Endothelial cell of umbilical vein (primary cell): ENCODE data around the gene PML. TPM values are rescaled to one million over a fixed set of nuclear protein-coding genes. Genes with fewer than 3 reads are reported as not detected.

Source experiments
- BruUV-seq: library from RNA; stranded (reverse); fragments of 400-500 nt; replicated peaks from 2 replicates; lab custom pipeline; 2021; lab: Mats Ljungman, UMichigan
- CTCF ChIA-PET: fragments of 300-600, 350-600 bp; sonication (Branson Sonifier 250); formaldehyde crosslinking; loops from one replicate; lab custom pipeline; 2021; ENCODE audit warnings: antibody characterized with exemption, inconsistent platforms; lab: Charles Lee
- POLR2A ChIA-PET: fragments of 300-600, 350-600 bp; sonication (Branson Sonifier 250); formaldehyde crosslinking; loops from one replicate; lab custom pipeline; 2021; ENCODE audit warnings: antibody characterized with exemption, inconsistent platforms; lab: Charles Lee
- DNase-seq: peaks from one replicate; pipeline ENCODE4 v3.0.0-alpha.2; 2011; ENCODE audit warnings: low read depth, low spot score
- FAIRE-seq: peaks from 2 replicates; lab custom pipeline; 2011; peaks lifted over from hg19 to GRCh38; lab: Jason Lieb, UNC
- H2AFZ ChIP-seq: 2 replicates; pipeline ENCODE4 v1.6.0; 2012; ENCODE audit warnings: low read depth, low read length, control low read depth, inconsistent platforms
- H3K27ac ChIP-seq: 2 replicates; pipeline ENCODE4 v1.5.1; 2011; ENCODE audit warnings: low read depth, mild to moderate bottlenecking, control low read depth, low read length, moderate library complexity; ENCODE audit not compliant: insufficient read depth
- H3K27me3 ChIP-seq, 2 experiments: 2 replicates each; pipeline versions ENCODE4 v1.6.0 to v1.6.1; 2011; ENCODE audit warnings: low read length in 2 of 2, mixed read lengths in 1 of 2; ENCODE audit not compliant: control insufficient read depth in 2 of 2, insufficient read depth in 2 of 2
- H3K36me3 ChIP-seq, 2 experiments: 2 replicates in 1 of 2; 3 replicates in 1 of 2; pipeline ENCODE4 v1.5.1; 2011; ENCODE audit warnings: low read length in 2 of 2, mild to moderate bottlenecking in 1 of 2, moderate library complexity in 1 of 2; ENCODE audit not compliant: control insufficient read depth in 2 of 2, insufficient read depth in 2 of 2; ENCODE audit errors: extremely low read depth in 1 of 2
- H3K4me1 ChIP-seq: 3 replicates; pipeline ENCODE4 v1.5.1; 2011; ENCODE audit warnings: mild to moderate bottlenecking, low read length; ENCODE audit not compliant: control insufficient read depth, insufficient read depth; ENCODE audit errors: extremely low read depth
- H3K4me2 ChIP-seq: 2 replicates; pipeline ENCODE4 v1.6.1; 2011; ENCODE audit warnings: low read length, control low read depth, mixed read lengths; ENCODE audit not compliant: insufficient read depth
- H3K4me3 ChIP-seq, 3 experiments: fragments of 200-600 bp in 1 of 3; sonication (generic), shearing (Covaris generic) in 1 of 3; replicated peaks in 1 of 3; 2 replicates each; pipeline ENCODE4 v1.5.1; 2011 to 2016; ENCODE audit warnings: control low read depth in 3 of 3, low read length in 3 of 3, mild to moderate bottlenecking in 2 of 3, inconsistent platforms in 1 of 3, low read depth in 1 of 3, moderate library complexity in 1 of 3; ENCODE audit not compliant: insufficient read depth in 1 of 3
- H3K79me2 ChIP-seq: 2 replicates; pipeline ENCODE4 v1.6.0; 2012; ENCODE audit warnings: low read length, inconsistent platforms; ENCODE audit not compliant: control insufficient read depth, insufficient read depth
- H3K9ac ChIP-seq: replicated peaks from 2 replicates; pipeline ENCODE3; 2011; ENCODE audit warnings: low read length, control low read depth; ENCODE audit not compliant: insufficient read depth; ENCODE audit errors: extremely low read depth
- H3K9me1 ChIP-seq: replicated peaks from 3 replicates; pipeline ENCODE4 v1.6.0; 2011; ENCODE audit warnings: mild to moderate bottlenecking, low read length; ENCODE audit not compliant: control insufficient read depth, insufficient read depth; ENCODE audit errors: extremely low read depth
- H3K9me3 ChIP-seq: replicated peaks from 2 replicates; pipeline ENCODE4 v1.5.1; 2012; ENCODE audit warnings: low read length, inconsistent platforms; ENCODE audit not compliant: control insufficient read depth, insufficient read depth
- H4K20me1 ChIP-seq: replicated peaks from 2 replicates; pipeline ENCODE3; 2011; ENCODE audit warnings: mild to moderate bottlenecking, low read length; ENCODE audit not compliant: control insufficient read depth, insufficient read depth; ENCODE audit errors: extremely low read depth
- EZH2 ChIP-seq: IDR thresholded peaks from 2 replicates; pipeline ENCODE4 v1.6.1; 2012; ENCODE audit warnings: borderline replicate concordance, low read depth, mild to moderate bottlenecking, moderate library complexity, low read length, inconsistent platforms; ENCODE audit not compliant: severe bottlenecking
- FOS ChIP-seq: IDR thresholded peaks from 2 replicates; pipeline ENCODE4 v1.6.1; 2011; ENCODE audit warnings: mild to moderate bottlenecking, low read length, moderate library complexity, borderline replicate concordance; ENCODE audit not compliant: insufficient read depth
- GATA2 ChIP-seq: IDR thresholded peaks from 2 replicates; pipeline ENCODE4 v1.7.0; 2011; ENCODE audit warnings: low read depth, mild to moderate bottlenecking, moderate library complexity, mixed read lengths, low read length; ENCODE audit not compliant: insufficient read length, insufficient read depth
- JUN ChIP-seq: IDR thresholded peaks from 2 replicates; pipeline ENCODE4 v1.6.1; 2011; ENCODE audit warnings: borderline replicate concordance, low read depth; ENCODE audit not compliant: insufficient read length, insufficient read depth
- MYC ChIP-seq: IDR thresholded peaks from one replicate; pipeline ENCODE4 v1.6.1; 2011; ENCODE audit warnings: mild to moderate bottlenecking, low read depth, low read length
- POLR2A ChIP-seq: IDR thresholded peaks from 2 replicates; pipeline ENCODE4 v1.6.1; 2012; ENCODE audit warnings: low read depth, mild to moderate bottlenecking, control low read depth, low read length
- POLR2AphosphoS5 ChIP-seq: IDR thresholded peaks from 2 replicates; pipeline ENCODE4 v1.6.1; 2012; ENCODE audit warnings: low read depth, mild to moderate bottlenecking, control low read depth, low read length, moderate library complexity; ENCODE audit not compliant: insufficient read depth
- dilution Hi-C: fragments of 300-500 bp; cut with MboI; formaldehyde crosslinking; loops from one replicate; pipeline ENCODE4 v1.15.0; 2019; ENCODE audit warnings: low sequenced_read_pairs; ENCODE audit not compliant: extremely low pct_ligation_motif_present
- intact Hi-C: fragments of 100-400 bp; cut with micrococcal nuclease; formaldehyde crosslinking; loops from one replicate; pipeline ENCODE4 v1.10.0; 2022
- polyA plus RNA-seq, 4 experiments: library from polyadenylated mRNA; depleted of rRNA in 3 of 4; stranded (reverse) in 3 of 4; unstranded in 1 of 4; fragments of >200 nt; gene quantifications; 2 replicates each; pipeline versions ENCODE4 v1.2.1 to v1.2.3, GENCODE V29; 2011 to 2012; ENCODE audit warnings: missing spikeins in 1 of 4
- total RNA-seq: library from RNA; stranded (reverse); gene quantifications from 2 replicates; pipeline ENCODE4 v1.2.3, GENCODE V29; 2021
- TF ChIP-seq, protein P1 (sequence below): IDR thresholded peaks from 2 replicates; pipeline ENCODE4 v1.6.1; 2011; ENCODE audit not compliant: insufficient read depth, insufficient read length
- TF ChIP-seq, protein P2 (sequence below), 2 donors: IDR thresholded peaks; 1 replicate in 1 of 2; 2 replicates in 1 of 2; pipeline ENCODE4 v1.5.1; 2011; ENCODE audit warnings: low read length in 2 of 2, mild to moderate bottlenecking in 2 of 2, moderate library complexity in 2 of 2, control low read depth in 1 of 2, inconsistent platforms in 1 of 2, low read depth in 1 of 2; ENCODE audit not compliant: insufficient read depth in 1 of 2; ENCODE audit errors: extremely low read depth in 1 of 2

PML gene
- total and polyA plus RNA-seq, 2 donors (not counting 3 experiments of a cell fraction or from before 2014, with no cell fraction given) = 30.4 to 79.6 TPM

DNA sequence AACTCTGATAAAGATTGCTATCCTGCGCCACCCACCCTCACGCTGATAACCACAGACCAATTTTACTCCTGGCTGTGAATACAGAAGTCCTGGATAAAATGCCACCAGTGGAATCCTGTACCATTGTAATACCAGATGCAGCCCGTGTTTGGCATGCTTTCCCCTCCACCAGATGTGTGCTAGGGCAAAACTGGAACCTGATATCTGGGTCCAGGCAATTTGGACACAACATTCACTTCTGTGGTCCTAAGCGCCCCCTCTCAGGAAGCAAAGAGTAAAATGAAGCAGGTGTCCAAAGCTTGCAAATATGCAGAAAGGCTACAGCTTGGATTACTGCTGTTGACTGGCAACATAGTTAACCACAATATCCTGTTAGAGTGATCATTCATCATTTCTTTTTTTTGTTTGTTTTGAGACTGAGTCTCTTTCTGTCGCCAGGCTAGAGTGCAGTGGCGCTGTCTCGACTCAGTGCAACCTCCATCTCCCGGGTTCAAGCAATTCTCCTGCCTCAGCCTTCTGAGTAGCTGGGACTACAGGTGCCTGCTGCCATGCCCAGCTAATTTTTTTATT, 35.4 kb upstream of the PML start:
- Histone ChIP-seq H3K4me3 (no peak overlapping the region), H3K27ac (no peak overlapping the region), H3K36me3 (no peaks in the 10 kb centered on the region), H3K9ac (no peak overlapping the region), H3K9me1 (no peaks in the 10 kb centered on the region), H3K4me2 (no peak overlapping the region), H4K20me1 (no peaks in the 10 kb centered on the region), H3K27me3 (no peaks in the 10 kb centered on the region), H3K79me2 (no peaks in the 10 kb centered on the region), H2AFZ (no peak overlapping the region), H3K9me3 (no peaks in the 10 kb centered on the region), H3K4me1 (peaks cover 18% of the 10 kb centered on the region)
- no TSS peak for BruUV-seq
- dilution Hi-C loops = no loop called here
- CTCF ChIA-PET = interaction anchor here (0.6 to 3.4 kb wide), 4 partner anchors 8 to 78 kb away, joined by 3 to 29 read pairs (median 3); no protein-coding TSS in a partner anchor
- FAIRE-seq (peak; percentile 8), DNase-seq (no peak)
- POLR2A ChIA-PET = no interaction called here
- TF ChIP-seq FOS = no peak
- TF ChIP-seq, protein P1, sequence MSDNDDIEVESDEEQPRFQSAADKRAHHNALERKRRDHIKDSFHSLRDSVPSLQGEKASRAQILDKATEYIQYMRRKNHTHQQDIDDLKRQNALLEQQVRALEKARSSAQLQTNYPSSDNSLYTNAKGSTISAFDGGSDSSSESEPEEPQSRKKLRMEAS = no peak
- TF ChIP-seq, protein P2, sequence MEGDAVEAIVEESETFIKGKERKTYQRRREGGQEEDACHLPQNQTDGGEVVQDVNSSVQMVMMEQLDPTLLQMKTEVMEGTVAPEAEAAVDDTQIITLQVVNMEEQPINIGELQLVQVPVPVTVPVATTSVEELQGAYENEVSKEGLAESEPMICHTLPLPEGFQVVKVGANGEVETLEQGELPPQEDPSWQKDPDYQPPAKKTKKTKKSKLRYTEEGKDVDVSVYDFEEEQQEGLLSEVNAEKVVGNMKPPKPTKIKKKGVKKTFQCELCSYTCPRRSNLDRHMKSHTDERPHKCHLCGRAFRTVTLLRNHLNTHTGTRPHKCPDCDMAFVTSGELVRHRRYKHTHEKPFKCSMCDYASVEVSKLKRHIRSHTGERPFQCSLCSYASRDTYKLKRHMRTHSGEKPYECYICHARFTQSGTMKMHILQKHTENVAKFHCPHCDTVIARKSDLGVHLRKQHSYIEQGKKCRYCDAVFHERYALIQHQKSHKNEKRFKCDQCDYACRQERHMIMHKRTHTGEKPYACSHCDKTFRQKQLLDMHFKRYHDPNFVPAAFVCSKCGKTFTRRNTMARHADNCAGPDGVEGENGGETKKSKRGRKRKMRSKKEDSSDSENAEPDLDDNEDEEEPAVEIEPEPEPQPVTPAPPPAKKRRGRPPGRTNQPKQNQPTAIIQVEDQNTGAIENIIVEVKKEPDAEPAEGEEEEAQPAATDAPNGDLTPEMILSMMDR (IDR thresholded peaks at IDR 0.05; ENCODE audit: extremely low read depth in 1 of 2, insufficient read depth in 1 of 2, low read depth in 1 of 2, low read length in 2 of 2) = no peak
- no peak for TF ChIP-seq GATA2
- no peak for TF ChIP-seq POLR2AphosphoS5
- TF ChIP-seq JUN = no peak
- TF ChIP-seq EZH2 = no peak
- no peak for TF ChIP-seq POLR2A
- no peak for TF ChIP-seq MYC
- intact Hi-C loops = no loop called here
